ENCODE measurements around the gene ZFP1.

DNA sequence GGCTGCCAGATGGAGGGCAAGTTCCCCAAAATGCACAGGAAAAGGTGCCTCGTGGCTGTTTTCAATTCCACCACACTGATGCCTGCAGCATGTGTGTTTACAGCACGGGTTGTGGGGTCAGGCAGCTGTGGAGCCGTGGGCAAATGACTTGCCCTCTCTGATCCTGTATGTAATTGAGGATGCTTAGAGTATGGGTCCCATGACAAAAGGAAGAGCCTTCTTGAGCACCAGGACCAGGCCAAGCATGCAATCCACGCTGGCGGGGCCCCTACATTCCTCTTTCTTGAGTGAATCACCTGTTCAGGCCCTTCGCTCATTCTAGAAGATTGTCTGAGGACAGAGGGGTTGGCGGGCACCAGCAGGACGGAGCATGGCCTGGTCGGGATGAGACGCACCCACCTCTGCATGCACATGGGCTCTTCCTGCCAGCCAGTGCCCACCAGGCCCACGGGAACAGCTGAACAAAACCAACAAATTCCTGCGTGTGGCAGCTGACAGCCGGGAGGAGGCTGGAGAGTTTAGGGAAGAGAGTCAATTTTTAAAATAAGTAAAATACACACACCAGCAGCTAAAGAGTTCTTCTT is 60.0 kb downstream of the ZFP1 start:
- TF ChIP-seq, protein P1, sequence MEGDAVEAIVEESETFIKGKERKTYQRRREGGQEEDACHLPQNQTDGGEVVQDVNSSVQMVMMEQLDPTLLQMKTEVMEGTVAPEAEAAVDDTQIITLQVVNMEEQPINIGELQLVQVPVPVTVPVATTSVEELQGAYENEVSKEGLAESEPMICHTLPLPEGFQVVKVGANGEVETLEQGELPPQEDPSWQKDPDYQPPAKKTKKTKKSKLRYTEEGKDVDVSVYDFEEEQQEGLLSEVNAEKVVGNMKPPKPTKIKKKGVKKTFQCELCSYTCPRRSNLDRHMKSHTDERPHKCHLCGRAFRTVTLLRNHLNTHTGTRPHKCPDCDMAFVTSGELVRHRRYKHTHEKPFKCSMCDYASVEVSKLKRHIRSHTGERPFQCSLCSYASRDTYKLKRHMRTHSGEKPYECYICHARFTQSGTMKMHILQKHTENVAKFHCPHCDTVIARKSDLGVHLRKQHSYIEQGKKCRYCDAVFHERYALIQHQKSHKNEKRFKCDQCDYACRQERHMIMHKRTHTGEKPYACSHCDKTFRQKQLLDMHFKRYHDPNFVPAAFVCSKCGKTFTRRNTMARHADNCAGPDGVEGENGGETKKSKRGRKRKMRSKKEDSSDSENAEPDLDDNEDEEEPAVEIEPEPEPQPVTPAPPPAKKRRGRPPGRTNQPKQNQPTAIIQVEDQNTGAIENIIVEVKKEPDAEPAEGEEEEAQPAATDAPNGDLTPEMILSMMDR (IDR thresholded peaks at IDR 0.05; ENCODE audit: borderline replicate concordance, extremely low read depth, low read length, poor library complexity, severe bottlenecking) = no peak
- no peak for TF ChIP-seq EZH2 (IDR thresholded peaks at IDR 0.05; ENCODE audit: borderline replicate concordance, low read depth, low read length, severe bottlenecking)
